Neural cell (in vitro differentiated cells): ENCODE data around the gene IDNK. TPM values are rescaled to one million over a fixed set of nuclear protein-coding genes. Genes with fewer than 3 reads are reported as not detected.

ENCODE experiments used
- H2AFZ ChIP-seq: fragments of 200-600, 300-800 bp; sonication (generic), shearing (Covaris generic); 2 replicates; pipeline ENCODE4 v1.6.0; 2014; ENCODE audit warnings: low read depth, mild to moderate bottlenecking, antibody characterized with exemption, low read length, moderate library complexity
- H3F3A ChIP-seq: fragments of 200-600 bp; shearing (Covaris generic); 2 replicates; pipeline ENCODE4 v1.6.1; 2016; ENCODE audit warnings: mild to moderate bottlenecking, moderate library complexity, mixed read lengths, antibody characterized with exemption, low read length; ENCODE audit not compliant: insufficient read depth, poor library complexity, severe bottlenecking
- H3K27ac ChIP-seq: fragments of 200-600, 300-800 bp; sonication (generic), shearing (Covaris generic); 2 replicates; pipeline ENCODE4 v1.5.1; 2014; ENCODE audit warnings: mild to moderate bottlenecking, low read length, moderate library complexity
- H3K27me3 ChIP-seq: fragments of 300-800, 200-600 bp; sonication (generic), shearing (Covaris generic); 2 replicates; pipeline ENCODE4 v1.6.0; 2014; ENCODE audit warnings: mild to moderate bottlenecking, low read depth, low read length, moderate library complexity; ENCODE audit not compliant: insufficient read depth
- H3K36me3 ChIP-seq: fragments of 300-800, 200-600 bp; sonication (generic), shearing (Covaris generic); 2 replicates; pipeline ENCODE4 v1.5.1; 2014; ENCODE audit warnings: mild to moderate bottlenecking, antibody characterized with exemption, low read length, moderate library complexity; ENCODE audit not compliant: insufficient read depth
- H3K4me2 ChIP-seq: fragments of 300-800, 200-600 bp; sonication (generic), shearing (Covaris generic); 2 replicates; pipeline ENCODE4 v1.6.0; 2014; ENCODE audit warnings: mild to moderate bottlenecking, low read length
- H3K4me3 ChIP-seq: fragments of 300-800, 200-600 bp; sonication (generic), shearing (Covaris generic); 2 replicates; pipeline ENCODE4 v1.5.1; 2014; ENCODE audit warnings: mild to moderate bottlenecking, low read length, moderate library complexity
- H3K79me2 ChIP-seq: fragments of 200-600 bp; shearing (Covaris generic); replicated peaks from 2 replicates; pipeline ENCODE4 v1.6.0; 2014; ENCODE audit warnings: mild to moderate bottlenecking, low read length, moderate library complexity; ENCODE audit not compliant: insufficient read depth
- H3K9ac ChIP-seq: fragments of 300-800, 200-600 bp; sonication (generic), shearing (Covaris generic); 2 replicates; pipeline ENCODE4 v1.6.1; 2016; ENCODE audit warnings: mild to moderate bottlenecking, low read length, mixed read lengths
- H3K9me2 ChIP-seq: fragments of 200-600 bp; shearing (Covaris generic); 2 replicates; pipeline ENCODE4 v1.6.1; 2016; ENCODE audit warnings: mild to moderate bottlenecking, low read length, mixed read lengths; ENCODE audit not compliant: insufficient read depth
- H3K9me3 ChIP-seq: fragments of 200-600, 300-800 bp; sonication (generic), shearing (Covaris generic); 2 replicates; pipeline ENCODE4 v1.6.1; 2016; ENCODE audit warnings: mild to moderate bottlenecking, mixed run types, low read length, moderate library complexity, mixed read lengths
- H4K20me1 ChIP-seq: fragments of 200-600 bp; shearing (Covaris generic); 2 replicates; pipeline ENCODE4 v1.6.1; 2016; ENCODE audit warnings: mild to moderate bottlenecking, mixed run types; ENCODE audit not compliant: insufficient read depth
- EP300 ChIP-seq: fragments of 450-650 bp; conservative IDR thresholded peaks from 2 replicates; pipeline ENCODE4 v1.6.1; 2014; ENCODE audit warnings: antibody characterized with exemption, mild to moderate bottlenecking, moderate library complexity; ENCODE audit not compliant: poor library complexity, severe bottlenecking
- EZH2 ChIP-seq: fragments of 200-600, 300-800 bp; shearing (Covaris generic), sonication (generic); IDR thresholded peaks from 2 replicates; pipeline ENCODE4 v1.6.1; 2014; ENCODE audit warnings: antibody characterized with exemption, low read length, borderline replicate concordance, mild to moderate bottlenecking; ENCODE audit not compliant: insufficient read depth, poor library complexity, severe bottlenecking
- MXI1 ChIP-seq: fragments of 450-650 bp; conservative IDR thresholded peaks from 2 replicates; pipeline ENCODE4 v1.6.1; 2014; ENCODE audit warnings: antibody characterized with exemption, mild to moderate bottlenecking; ENCODE audit not compliant: poor library complexity, severe bottlenecking
- POLR2AphosphoS5 ChIP-seq: IDR thresholded peaks from 2 replicates; pipeline ENCODE4 v1.6.1; 2012
- RAD21 ChIP-seq: fragments of 450-650 bp; conservative IDR thresholded peaks from 2 replicates; pipeline ENCODE4 v1.6.1; 2014; ENCODE audit warnings: antibody characterized with exemption, mild to moderate bottlenecking, moderate library complexity
- SMC3 ChIP-seq: fragments of 450-650 bp; conservative IDR thresholded peaks from 2 replicates; pipeline ENCODE4 v1.6.1; 2014; ENCODE audit warnings: antibody characterized with exemption, mild to moderate bottlenecking, moderate library complexity; ENCODE audit not compliant: poor library complexity
- TAF1 ChIP-seq: IDR thresholded peaks from 2 replicates; pipeline ENCODE4 v1.6.1; 2012; ENCODE audit warnings: low read depth
- polyA plus RNA-seq: library from polyadenylated mRNA; depleted of rRNA; stranded (reverse); fragments of >200 nt; gene quantifications from 2 replicates; pipeline ENCODE4 v1.2.3, GENCODE V29; 2014
- TF ChIP-seq, protein P1 (sequence below): IDR thresholded peaks from 2 replicates; pipeline ENCODE4 v1.6.1; 2012; ENCODE audit warnings: borderline replicate concordance
- TF ChIP-seq, protein P2 (sequence below): fragments of 450-650 bp; IDR thresholded peaks from 2 replicates; pipeline ENCODE4 v1.5.1; 2014; ENCODE audit warnings: antibody characterized with exemption, mild to moderate bottlenecking, moderate library complexity; ENCODE audit not compliant: poor library complexity, severe bottlenecking

The IDNK gene
- polyA plus RNA-seq, 1 donor from 2014 or later, result 7.5 TPM

DNA sequence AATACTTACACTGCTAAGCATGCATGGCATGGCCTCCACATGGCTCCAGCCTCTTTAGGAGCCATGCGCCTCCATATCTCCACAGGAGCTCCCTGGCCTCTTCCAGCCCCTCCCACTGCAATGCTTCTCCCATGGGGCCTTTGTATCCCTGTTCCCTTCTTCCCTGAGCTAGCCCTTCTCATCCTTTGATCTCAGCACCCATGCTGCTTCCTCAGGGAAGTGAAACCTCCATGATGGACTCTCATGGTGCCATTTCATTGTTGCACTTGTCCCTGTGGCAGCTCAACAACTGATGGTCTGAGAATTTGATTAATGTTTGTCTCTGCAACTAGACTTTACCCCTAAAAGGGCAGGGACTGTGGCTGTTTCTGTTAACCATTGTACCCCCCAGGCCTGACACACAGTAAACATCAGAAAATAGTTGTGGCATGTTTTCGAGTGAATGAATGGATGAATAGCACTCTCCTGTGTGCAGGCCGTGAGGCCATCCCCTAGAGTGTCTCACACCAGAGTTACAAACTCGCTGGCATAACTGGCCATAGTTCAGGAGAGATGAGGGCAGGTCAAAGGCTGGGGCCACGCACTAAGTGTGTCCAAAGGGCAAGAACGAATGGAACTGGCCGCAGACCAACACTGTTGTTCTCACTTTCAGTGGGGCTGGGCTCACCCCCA is 6.6 kb downstream of the IDNK start:
- H3K27ac ChIP-seq, result no peak overlapping the region
- H3K9ac ChIP-seq, result no peak overlapping the region
- TF ChIP-seq SMC3, result no peak
- no peak for TF ChIP-seq POLR2AphosphoS5
- no peak for TF ChIP-seq EP300
- TF ChIP-seq, protein P1, sequence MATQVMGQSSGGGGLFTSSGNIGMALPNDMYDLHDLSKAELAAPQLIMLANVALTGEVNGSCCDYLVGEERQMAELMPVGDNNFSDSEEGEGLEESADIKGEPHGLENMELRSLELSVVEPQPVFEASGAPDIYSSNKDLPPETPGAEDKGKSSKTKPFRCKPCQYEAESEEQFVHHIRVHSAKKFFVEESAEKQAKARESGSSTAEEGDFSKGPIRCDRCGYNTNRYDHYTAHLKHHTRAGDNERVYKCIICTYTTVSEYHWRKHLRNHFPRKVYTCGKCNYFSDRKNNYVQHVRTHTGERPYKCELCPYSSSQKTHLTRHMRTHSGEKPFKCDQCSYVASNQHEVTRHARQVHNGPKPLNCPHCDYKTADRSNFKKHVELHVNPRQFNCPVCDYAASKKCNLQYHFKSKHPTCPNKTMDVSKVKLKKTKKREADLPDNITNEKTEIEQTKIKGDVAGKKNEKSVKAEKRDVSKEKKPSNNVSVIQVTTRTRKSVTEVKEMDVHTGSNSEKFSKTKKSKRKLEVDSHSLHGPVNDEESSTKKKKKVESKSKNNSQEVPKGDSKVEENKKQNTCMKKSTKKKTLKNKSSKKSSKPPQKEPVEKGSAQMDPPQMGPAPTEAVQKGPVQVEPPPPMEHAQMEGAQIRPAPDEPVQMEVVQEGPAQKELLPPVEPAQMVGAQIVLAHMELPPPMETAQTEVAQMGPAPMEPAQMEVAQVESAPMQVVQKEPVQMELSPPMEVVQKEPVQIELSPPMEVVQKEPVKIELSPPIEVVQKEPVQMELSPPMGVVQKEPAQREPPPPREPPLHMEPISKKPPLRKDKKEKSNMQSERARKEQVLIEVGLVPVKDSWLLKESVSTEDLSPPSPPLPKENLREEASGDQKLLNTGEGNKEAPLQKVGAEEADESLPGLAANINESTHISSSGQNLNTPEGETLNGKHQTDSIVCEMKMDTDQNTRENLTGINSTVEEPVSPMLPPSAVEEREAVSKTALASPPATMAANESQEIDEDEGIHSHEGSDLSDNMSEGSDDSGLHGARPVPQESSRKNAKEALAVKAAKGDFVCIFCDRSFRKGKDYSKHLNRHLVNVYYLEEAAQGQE, result no peak
- TF ChIP-seq, protein P2, sequence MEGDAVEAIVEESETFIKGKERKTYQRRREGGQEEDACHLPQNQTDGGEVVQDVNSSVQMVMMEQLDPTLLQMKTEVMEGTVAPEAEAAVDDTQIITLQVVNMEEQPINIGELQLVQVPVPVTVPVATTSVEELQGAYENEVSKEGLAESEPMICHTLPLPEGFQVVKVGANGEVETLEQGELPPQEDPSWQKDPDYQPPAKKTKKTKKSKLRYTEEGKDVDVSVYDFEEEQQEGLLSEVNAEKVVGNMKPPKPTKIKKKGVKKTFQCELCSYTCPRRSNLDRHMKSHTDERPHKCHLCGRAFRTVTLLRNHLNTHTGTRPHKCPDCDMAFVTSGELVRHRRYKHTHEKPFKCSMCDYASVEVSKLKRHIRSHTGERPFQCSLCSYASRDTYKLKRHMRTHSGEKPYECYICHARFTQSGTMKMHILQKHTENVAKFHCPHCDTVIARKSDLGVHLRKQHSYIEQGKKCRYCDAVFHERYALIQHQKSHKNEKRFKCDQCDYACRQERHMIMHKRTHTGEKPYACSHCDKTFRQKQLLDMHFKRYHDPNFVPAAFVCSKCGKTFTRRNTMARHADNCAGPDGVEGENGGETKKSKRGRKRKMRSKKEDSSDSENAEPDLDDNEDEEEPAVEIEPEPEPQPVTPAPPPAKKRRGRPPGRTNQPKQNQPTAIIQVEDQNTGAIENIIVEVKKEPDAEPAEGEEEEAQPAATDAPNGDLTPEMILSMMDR, result no peak
- no peak for TF ChIP-seq TAF1
- TF ChIP-seq EZH2, result no peak
- no peak for TF ChIP-seq MXI1
- no peak for TF ChIP-seq RAD21
- no peaks in the 10 kb centered on the region for H3K9me2 ChIP-seq
- H3K27me3 ChIP-seq, result no peaks in the 10 kb centered on the region
- no peak overlapping the region for H2AFZ ChIP-seq
- H4K20me1 ChIP-seq, result no peaks in the 10 kb centered on the region
- H3K36me3 ChIP-seq, result peaks cover 3% of the 10 kb centered on the region
- H3F3A ChIP-seq, result no peaks in the 10 kb centered on the region
- no peaks in the 10 kb centered on the region for H3K79me2 ChIP-seq
- H3K9me3 ChIP-seq, result no peaks in the 10 kb centered on the region
- no peak overlapping the region for H3K4me3 ChIP-seq
- H3K4me2 ChIP-seq, result no peak overlapping the region

DNA sequence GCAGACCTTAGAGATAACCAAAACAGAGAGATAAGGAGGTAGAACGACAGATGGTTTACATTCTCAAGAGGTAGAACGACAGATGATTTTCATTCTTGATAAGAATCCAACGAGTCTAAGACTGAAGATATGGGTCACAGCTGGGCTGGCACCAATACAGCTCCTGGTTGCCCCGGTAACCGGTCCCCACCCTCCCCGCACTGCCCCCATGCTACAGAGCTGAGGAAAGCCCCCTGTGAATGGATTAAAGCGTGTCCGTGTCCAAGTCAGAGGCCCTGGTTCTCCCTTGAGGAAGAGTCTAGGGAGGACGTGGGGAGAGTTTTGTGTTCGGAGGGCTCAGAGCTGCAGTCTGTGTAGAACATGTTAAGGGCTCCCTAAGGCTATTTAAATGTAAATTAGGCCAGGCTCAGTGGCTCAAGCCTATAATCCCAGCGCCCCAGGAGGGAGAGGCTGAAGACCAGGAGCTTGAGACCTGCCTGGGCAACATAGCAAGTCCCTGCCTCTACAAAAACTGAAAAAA is 8.1 kb downstream of the IDNK start:
- no peaks in the 10 kb centered on the region for H3K79me2 ChIP-seq
- peaks cover 3% of the 10 kb centered on the region for H3K36me3 ChIP-seq
- TF ChIP-seq POLR2AphosphoS5 (no peak), EP300 (no peak), MXI1 (no peak), RAD21 (no peak), TAF1 (no peak)
- TF ChIP-seq, protein P2, result no peak
- H3K4me3 ChIP-seq, result no peak overlapping the region
- H3K9ac ChIP-seq, result no peak overlapping the region
- H3K9me2 ChIP-seq, result no peaks in the 10 kb centered on the region
- H3K27ac ChIP-seq, result no peak overlapping the region
- no peaks in the 10 kb centered on the region for H3K27me3 ChIP-seq
- H3F3A ChIP-seq, result no peaks in the 10 kb centered on the region
- no peak overlapping the region for H2AFZ ChIP-seq
- no peak overlapping the region for H3K4me2 ChIP-seq
- H4K20me1 ChIP-seq, result no peaks in the 10 kb centered on the region
- H3K9me3 ChIP-seq, result no peaks in the 10 kb centered on the region
